Neural progenitor cell (in vitro differentiated cells): Measurements from ENCODE around the gene CACNA1B. TPM values are rescaled to one million over a fixed set of nuclear protein-coding genes. Genes with fewer than 3 reads are reported as not detected.
A peak's percentile ranks its signal among the peaks of the same experiment; 100 is the strongest.
"Not testable (repeated sequence)": the region's sequence is repeated elsewhere in the genome, so short reads cannot be mapped to it uniquely, and the experiment has no call there.

ENCODE experiments used
- DNase-seq: peaks from one replicate; pipeline ENCODE4 v3.0.0-alpha.2; 2016; ENCODE audit warnings: low spot score
- H2AFZ ChIP-seq: fragments of 200-600 bp; sonication (generic); replicated peaks from 2 replicates; pipeline ENCODE4 v1.6.1; 2016; ENCODE audit warnings: antibody characterized with exemption
- H3F3A ChIP-seq: fragments of 200-600 bp; sonication (generic); 2 replicates; pipeline ENCODE4 v1.6.1; 2016; ENCODE audit warnings: antibody characterized with exemption, low read depth
- H3K27ac ChIP-seq: fragments of 200-600 bp; sonication (generic); 2 replicates; pipeline ENCODE4 v1.5.1; 2016; ENCODE audit warnings: mild to moderate bottlenecking
- H3K27me3 ChIP-seq: fragments of 200-600 bp; sonication (generic); 2 replicates; pipeline ENCODE4 v1.6.1; 2016; ENCODE audit warnings: mild to moderate bottlenecking, moderate library complexity
- H3K36me3 ChIP-seq: fragments of 200-600 bp; sonication (generic); 2 replicates; pipeline ENCODE4 v1.5.1; 2016
- H3K4me1 ChIP-seq: fragments of 200-600 bp; sonication (generic); 2 replicates; pipeline ENCODE4 v1.6.1; 2016; ENCODE audit warnings: mixed run types
- H3K4me2 ChIP-seq: fragments of 200-600 bp; sonication (generic); 2 replicates; pipeline ENCODE4 v1.6.1; 2016
- H3K4me3 ChIP-seq: fragments of 200-600 bp; sonication (generic); 2 replicates; pipeline ENCODE4 v1.5.1; 2016
- H3K79me2 ChIP-seq: fragments of 200-600 bp; sonication (generic); 2 replicates; pipeline ENCODE4 v1.6.1; 2016; ENCODE audit warnings: low read depth
- H3K9ac ChIP-seq: fragments of 200-600 bp; sonication (generic); 2 replicates; pipeline ENCODE4 v1.6.1; 2016
- H3K9me3 ChIP-seq: fragments of 200-600 bp; sonication (generic); 2 replicates; pipeline ENCODE4 v1.5.1; 2016; ENCODE audit warnings: low read depth
- H4K20me1 ChIP-seq: fragments of 200-600 bp; sonication (generic); 2 replicates; pipeline ENCODE4 v1.6.1; 2016; ENCODE audit warnings: low read depth
- H3K27ac Mint-ChIP-seq: 3 replicates; pipeline ENCODE4 v1.8.0; 2021; ENCODE audit warnings: mixed read lengths
- H3K27me3 Mint-ChIP-seq: 2 replicates; pipeline ENCODE4 v1.8.0; 2022; ENCODE audit warnings: low read depth, mild to moderate bottlenecking, inconsistent platforms, moderate library complexity, mixed read lengths; ENCODE audit not compliant: insufficient read depth
- H3K36me3 Mint-ChIP-seq: 3 replicates; pipeline ENCODE4 v1.8.0; 2021; ENCODE audit warnings: mixed read lengths
- H3K4me1 Mint-ChIP-seq: 3 replicates; pipeline ENCODE4 v1.8.0; 2021; ENCODE audit warnings: mixed read lengths
- H3K4me3 Mint-ChIP-seq: 3 replicates; pipeline ENCODE4 v1.8.0; 2021; ENCODE audit warnings: mild to moderate bottlenecking, moderate library complexity, mixed read lengths
- H3K9me3 Mint-ChIP-seq: 3 replicates; pipeline ENCODE4 v1.8.0; 2020; ENCODE audit warnings: mixed read lengths
- CTCF ChIP-seq: fragments of 200-600 bp; sonication (generic); IDR thresholded peaks from 2 replicates; pipeline ENCODE4 v1.5.1; 2017; ENCODE audit warnings: antibody characterized with exemption, mild to moderate bottlenecking
- EZH2 ChIP-seq: fragments of 200-600 bp; sonication (generic); IDR thresholded peaks from 2 replicates; pipeline ENCODE4 v1.6.1; 2017; ENCODE audit warnings: antibody characterized with exemption, mild to moderate bottlenecking, moderate library complexity
- EZH2phosphoT487 ChIP-seq: fragments of 200-600 bp; sonication (generic); IDR thresholded peaks from 2 replicates; pipeline ENCODE4 v1.6.1; 2017; ENCODE audit warnings: antibody characterized with exemption
- total RNA-seq: library from RNA; depleted of rRNA; stranded (reverse); fragments of >200 nt; gene quantifications from 2 replicates; pipeline ENCODE4 v1.2.3, GENCODE V29; 2015; ENCODE audit warnings: low replicate concordance

Gene CACNA1B
- total RNA-seq, 1 donor from 2014 or later, result 0.30 TPM

- no peaks in the 10 kb centered on the region for H3K27me3 ChIP-seq
- no peaks in the 10 kb centered on the region for H3F3A ChIP-seq
- H3K4me3 ChIP-seq, result no peak overlapping the region
- no peaks in the 10 kb centered on the region for H4K20me1 ChIP-seq
- no peak for DNase-seq
- no peak overlapping the region for H3K9ac ChIP-seq
- Mint-ChIP-seq H3K27ac (no peak overlapping the region), H3K27me3 (peaks cover 2% of the 10 kb centered on the region), H3K4me1 (peaks cover 8% of the 10 kb centered on the region), H3K36me3 (no peaks in the 10 kb centered on the region), H3K4me3 (no peak overlapping the region), H3K9me3 (no peaks in the 10 kb centered on the region)
- H3K9me3 ChIP-seq, result no peaks in the 10 kb centered on the region
- no peak for TF ChIP-seq CTCF
- TF ChIP-seq EZH2phosphoT487, result no peak
- TF ChIP-seq EZH2, result no peak
- H3K4me2 ChIP-seq, result no peak overlapping the region
- H3K27ac ChIP-seq, result no peak overlapping the region
- H2AFZ ChIP-seq, result no peak overlapping the region
- no peaks in the 10 kb centered on the region for H3K79me2 ChIP-seq
- no peaks in the 10 kb centered on the region for H3K36me3 ChIP-seq
- peaks cover 22% of the 10 kb centered on the region for H3K4me1 ChIP-seq
These were observed 227.5 kb downstream of the CACNA1B start for GRCh38 chr9:138105123-138105415.

GRCh38 chr9:138105561-138106505 lies 228.3 kb downstream of the CACNA1B start:
- no peaks in the 10 kb centered on the region for H3K9me3 ChIP-seq
- H2AFZ ChIP-seq, result no peak overlapping the region
- no peak overlapping the region for H3K4me3 ChIP-seq
- Mint-ChIP-seq H3K27me3 (no peaks in the 10 kb centered on the region), H3K4me1 (peaks cover 7% of the 10 kb centered on the region), H3K27ac (no peak overlapping the region), H3K4me3 (no peak overlapping the region), H3K9me3 (no peaks in the 10 kb centered on the region), H3K36me3 (no peaks in the 10 kb centered on the region)
- H3K4me1 ChIP-seq, result peaks cover 22% of the 10 kb centered on the region
- H3K36me3 ChIP-seq, result no peaks in the 10 kb centered on the region
- H3F3A ChIP-seq, result no peaks in the 10 kb centered on the region
- no peaks in the 10 kb centered on the region for H3K27me3 ChIP-seq
- no peaks in the 10 kb centered on the region for H4K20me1 ChIP-seq
- H3K4me2 ChIP-seq, result no peak overlapping the region
- DNase-seq, result no peak
- no peaks in the 10 kb centered on the region for H3K79me2 ChIP-seq
- no peak overlapping the region for H3K27ac ChIP-seq
- H3K9ac ChIP-seq, result no peak overlapping the region
- no peak for TF ChIP-seq EZH2phosphoT487
- TF ChIP-seq EZH2, result no peak
- no peak for TF ChIP-seq CTCF

- peaks cover 22% of the 10 kb centered on the region for H3K4me1 ChIP-seq
- not testable (repeated sequence) for H4K20me1 ChIP-seq, H3K4me3 ChIP-seq, H3K36me3 Mint-ChIP-seq, H3K27me3 ChIP-seq, DNase-seq, H3K9me3 ChIP-seq, H3K4me1 Mint-ChIP-seq, H3K79me2 ChIP-seq, H3K9ac ChIP-seq, H3K27me3 Mint-ChIP-seq, H3K9me3 Mint-ChIP-seq, H3K27ac ChIP-seq, H3K36me3 ChIP-seq, H2AFZ ChIP-seq, H3K4me2 ChIP-seq, H3K27ac Mint-ChIP-seq, H3F3A ChIP-seq
- peak overlapping the region; percentile 9 for H3K4me3 Mint-ChIP-seq
These were observed 229.5 kb downstream of the CACNA1B start for GRCh38 chr9:138107039-138107438.

GRCh38 chr9:138111607-138112006 lies 234.0 kb downstream of the CACNA1B start:
- H3K9me3 Mint-ChIP-seq, result peaks cover 7% of the 10 kb centered on the region
- H3K9me3 ChIP-seq, result no peaks in the 10 kb centered on the region

More at GRCh38 chr9:138111607-138112006, 234.0 kb downstream of the CACNA1B start:
- Mint-ChIP-seq H3K4me1 (no peaks in the 10 kb centered on the region), H3K4me3 (no peak overlapping the region), H3K36me3 (no peaks in the 10 kb centered on the region), H3K27ac (no peak overlapping the region), H3K27me3 (peaks cover 8% of the 10 kb centered on the region)
- H3K79me2 ChIP-seq, result no peaks in the 10 kb centered on the region
- H3K4me2 ChIP-seq, result no peak overlapping the region
- no peaks in the 10 kb centered on the region for H4K20me1 ChIP-seq
- no peaks in the 10 kb centered on the region for H3K4me1 ChIP-seq
- no peak overlapping the region for H2AFZ ChIP-seq
- no peak overlapping the region for H3K27ac ChIP-seq
- no peaks in the 10 kb centered on the region for H3K27me3 ChIP-seq
- TF ChIP-seq EZH2 (no peak), CTCF (no peak), EZH2phosphoT487 (no peak)
- no peak overlapping the region for H3K9ac ChIP-seq
- no peaks in the 10 kb centered on the region for H3F3A ChIP-seq
- no peak overlapping the region for H3K4me3 ChIP-seq
- H3K36me3 ChIP-seq, result no peaks in the 10 kb centered on the region
- no peak for DNase-seq
